Measurements from ENCODE around the gene MPP3. TPM values are rescaled to one million over a fixed set of nuclear protein-coding genes. Genes with fewer than 3 reads are reported as not detected.
A peak's percentile ranks its signal among the peaks of the same experiment; 100 is the strongest.

MPP3 gene
- total and polyA plus RNA-seq, 2 donors from 2014 or later: 3.2 to 5.8 TPM

DNA sequence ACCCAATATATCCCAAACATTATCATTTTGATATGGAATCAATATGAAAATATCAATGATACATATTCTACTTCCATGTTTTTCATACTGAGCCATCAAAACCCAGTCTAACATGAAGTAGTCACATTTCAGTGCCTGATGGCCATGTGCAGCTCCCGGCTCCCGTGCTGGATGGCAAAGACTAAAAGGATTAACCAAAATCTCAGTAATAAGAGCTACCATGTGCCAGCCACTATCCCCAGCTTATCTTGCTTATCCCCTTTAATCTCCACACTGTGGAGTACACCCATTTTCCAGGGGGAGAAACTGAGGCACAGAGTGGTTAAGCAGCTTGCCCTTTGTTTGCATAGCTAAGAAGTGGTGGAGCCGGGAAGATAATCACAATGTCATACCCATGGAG lies 23.2 kb upstream of the MPP3 start:
- Histone ChIP-seq H3K36me3 (ENCODE audit: control insufficient read depth in 2 of 3, insufficient read depth in 3 of 3, low read length in 3 of 3) (no peaks in the 10 kb centered on the region), H3K27ac (ENCODE audit: low read depth in 2 of 2, low read length in 2 of 2) (no peak overlapping the region), H3K9me3 (ENCODE audit: control insufficient read depth in 2 of 3, insufficient read depth in 1 of 3, low read length in 3 of 3) (no peaks in the 10 kb centered on the region), H3K4me3 (ENCODE audit: low read length in 3 of 3) (no peak overlapping the region), H3K9ac (ENCODE audit: low read length in 3 of 3) (no peak overlapping the region), H3K4me1 (ENCODE audit: control insufficient read depth in 2 of 3, insufficient read depth in 2 of 3, low read depth in 1 of 3, low read length in 3 of 3) (peaks cover 0 to 2% (median 0%) of the 10 kb centered on the region in 3 donors), H3K27me3 (ENCODE audit: control insufficient read depth, insufficient read depth, low read length) (no peaks in the 10 kb centered on the region)
- TF ChIP-seq, protein P1, sequence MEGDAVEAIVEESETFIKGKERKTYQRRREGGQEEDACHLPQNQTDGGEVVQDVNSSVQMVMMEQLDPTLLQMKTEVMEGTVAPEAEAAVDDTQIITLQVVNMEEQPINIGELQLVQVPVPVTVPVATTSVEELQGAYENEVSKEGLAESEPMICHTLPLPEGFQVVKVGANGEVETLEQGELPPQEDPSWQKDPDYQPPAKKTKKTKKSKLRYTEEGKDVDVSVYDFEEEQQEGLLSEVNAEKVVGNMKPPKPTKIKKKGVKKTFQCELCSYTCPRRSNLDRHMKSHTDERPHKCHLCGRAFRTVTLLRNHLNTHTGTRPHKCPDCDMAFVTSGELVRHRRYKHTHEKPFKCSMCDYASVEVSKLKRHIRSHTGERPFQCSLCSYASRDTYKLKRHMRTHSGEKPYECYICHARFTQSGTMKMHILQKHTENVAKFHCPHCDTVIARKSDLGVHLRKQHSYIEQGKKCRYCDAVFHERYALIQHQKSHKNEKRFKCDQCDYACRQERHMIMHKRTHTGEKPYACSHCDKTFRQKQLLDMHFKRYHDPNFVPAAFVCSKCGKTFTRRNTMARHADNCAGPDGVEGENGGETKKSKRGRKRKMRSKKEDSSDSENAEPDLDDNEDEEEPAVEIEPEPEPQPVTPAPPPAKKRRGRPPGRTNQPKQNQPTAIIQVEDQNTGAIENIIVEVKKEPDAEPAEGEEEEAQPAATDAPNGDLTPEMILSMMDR (IDR thresholded peaks at IDR 0.05; ENCODE audit: borderline replicate concordance, extremely low read depth, insufficient read depth): no peak
- FAIRE-seq: no peak
- no peak for DNase-seq
- intact Hi-C loops (cut with DNase I): no loop called here

DNA sequence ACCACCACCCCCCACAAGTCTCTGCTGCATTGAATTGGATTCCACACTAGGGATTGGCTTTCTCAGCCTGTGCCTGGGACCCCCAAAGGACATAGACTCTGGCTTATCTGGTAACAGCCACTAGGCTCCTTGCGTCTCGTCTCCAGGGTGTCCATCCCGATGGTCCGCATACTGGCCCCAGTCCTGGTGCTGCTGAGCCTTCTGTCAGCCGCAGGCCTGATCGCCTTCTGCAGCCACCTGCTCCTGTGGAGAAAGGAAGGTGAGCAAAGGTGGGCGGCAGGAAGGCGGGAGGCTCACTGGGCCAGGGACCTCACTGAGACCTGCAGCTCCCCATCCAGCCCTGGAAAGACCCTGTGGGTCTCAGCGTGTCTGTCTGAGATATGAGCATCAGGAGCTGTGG lies 22.1 kb upstream of the MPP3 start:
- Histone ChIP-seq H3K4me1 (ENCODE audit: control insufficient read depth in 2 of 3, insufficient read depth in 2 of 3, low read depth in 1 of 3, low read length in 3 of 3) (peaks cover 0 to 2% (median 0%) of the 10 kb centered on the region in 3 donors), H3K4me3 (ENCODE audit: low read length in 3 of 3) (no peak overlapping the region), H3K9ac (ENCODE audit: low read length in 3 of 3) (no peak overlapping the region), H3K9me3 (ENCODE audit: control insufficient read depth in 2 of 3, insufficient read depth in 1 of 3, low read length in 3 of 3) (no peaks in the 10 kb centered on the region), H3K27me3 (ENCODE audit: control insufficient read depth, insufficient read depth, low read length) (no peaks in the 10 kb centered on the region), H3K36me3 (ENCODE audit: control insufficient read depth in 2 of 3, insufficient read depth in 3 of 3, low read length in 3 of 3) (no peaks in the 10 kb centered on the region), H3K27ac (ENCODE audit: low read depth in 2 of 2, low read length in 2 of 2) (no peak overlapping the region)
- FAIRE-seq (no peak), DNase-seq (peak in 1 of 5 donors; percentile 52)
- intact Hi-C loops (cut with DNase I): no loop called here
- TF ChIP-seq, protein P1 (IDR thresholded peaks at IDR 0.05; ENCODE audit: borderline replicate concordance, extremely low read depth, insufficient read depth): no peak

DNA sequence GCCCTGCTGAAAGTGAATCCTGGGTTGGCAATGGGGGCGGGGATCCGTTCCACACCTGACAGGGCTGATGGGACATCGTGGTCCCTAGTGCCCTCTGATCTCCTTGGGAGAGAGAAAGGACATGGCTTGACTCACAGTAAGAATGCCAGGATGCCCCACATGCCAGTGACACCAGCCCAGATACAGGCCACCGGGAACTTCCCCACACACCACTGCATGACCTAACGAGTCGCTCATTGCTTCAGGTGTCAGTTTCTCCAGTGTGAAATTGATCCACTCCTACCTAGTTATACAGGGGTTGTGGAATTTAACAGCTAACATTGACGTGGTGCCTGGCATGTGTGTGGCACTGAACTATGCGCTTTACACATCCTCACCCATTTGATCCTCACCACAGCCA lies 21.6 kb upstream of the MPP3 start:
- no peak for FAIRE-seq
- intact Hi-C loops (cut with DNase I): no loop called here

More for the DNA sequence above, 21.6 kb upstream of the MPP3 start:
- peak in 1 of 5 donors; percentile 20 for DNase-seq
- Histone ChIP-seq H3K27me3 (ENCODE audit: control insufficient read depth, insufficient read depth, low read length) (no peaks in the 10 kb centered on the region), H3K36me3 (ENCODE audit: control insufficient read depth in 2 of 3, insufficient read depth in 3 of 3, low read length in 3 of 3) (no peaks in the 10 kb centered on the region), H3K9ac (ENCODE audit: low read length in 3 of 3) (no peak overlapping the region), H3K4me1 (ENCODE audit: control insufficient read depth in 2 of 3, insufficient read depth in 2 of 3, low read depth in 1 of 3, low read length in 3 of 3) (peaks cover 0 to 2% (median 0%) of the 10 kb centered on the region in 3 donors), H3K4me3 (ENCODE audit: low read length in 3 of 3) (no peak overlapping the region), H3K27ac (ENCODE audit: low read depth in 2 of 2, low read length in 2 of 2) (no peak overlapping the region), H3K9me3 (ENCODE audit: control insufficient read depth in 2 of 3, insufficient read depth in 1 of 3, low read length in 3 of 3) (no peaks in the 10 kb centered on the region)
- TF ChIP-seq, protein P1 (IDR thresholded peaks at IDR 0.05; ENCODE audit: borderline replicate concordance, extremely low read depth, insufficient read depth): no peak
